NCI-H1105 treated with DMSO at 0.1 percent for 48 hours (cell line): ENCODE measurements around the gene IL20RB.
"Not testable (repeated sequence)": the region's sequence is repeated elsewhere in the genome, so short reads cannot be mapped to it uniquely, and the experiment has no call there.

Source experiments
- DNase-seq: peaks from one replicate; lab custom pipeline; 2025; lab: John Stamatoyannopoulos, UW

Gene IL20RB

DNA sequence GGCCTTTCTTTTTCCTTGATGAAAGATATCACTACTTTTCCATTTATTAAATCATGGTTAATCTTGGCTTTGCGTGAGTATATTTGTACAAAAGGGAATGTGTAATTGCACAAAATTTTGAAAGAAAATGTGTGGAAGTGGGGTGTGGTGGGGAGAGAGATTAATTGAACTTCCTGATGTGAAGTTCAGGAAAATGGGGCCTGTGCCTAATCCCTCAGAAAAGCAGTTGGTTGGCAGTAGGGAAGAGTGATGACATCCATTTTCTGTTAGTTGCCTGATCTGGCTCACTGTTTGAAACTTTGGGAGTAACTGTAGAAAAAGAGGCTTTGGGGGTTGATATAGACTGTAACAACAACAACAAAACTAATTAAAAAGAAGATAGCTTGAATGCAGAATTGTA lies 10.8 kb upstream of the IL20RB start:
- DNase-seq: no peak

DNA sequence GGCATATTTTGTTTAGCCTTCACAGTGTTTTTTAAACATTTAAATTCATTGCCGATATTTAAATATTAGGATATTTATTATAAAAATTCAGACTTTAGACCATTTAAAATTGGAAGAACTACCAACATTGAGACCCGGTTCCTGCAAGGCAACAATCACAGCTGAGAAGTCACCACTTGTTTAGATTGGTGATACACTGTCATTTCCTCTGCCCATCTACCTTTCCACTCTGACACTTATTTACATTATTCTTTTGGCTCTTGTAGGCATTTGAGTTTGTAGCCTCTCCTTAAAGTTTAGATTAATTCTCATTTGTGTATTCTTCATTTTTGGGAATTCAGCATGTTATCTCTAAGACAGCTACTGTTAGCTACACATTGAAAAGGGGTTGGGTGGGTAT lies 10.3 kb upstream of the IL20RB start:
- DNase-seq: no peak

DNA sequence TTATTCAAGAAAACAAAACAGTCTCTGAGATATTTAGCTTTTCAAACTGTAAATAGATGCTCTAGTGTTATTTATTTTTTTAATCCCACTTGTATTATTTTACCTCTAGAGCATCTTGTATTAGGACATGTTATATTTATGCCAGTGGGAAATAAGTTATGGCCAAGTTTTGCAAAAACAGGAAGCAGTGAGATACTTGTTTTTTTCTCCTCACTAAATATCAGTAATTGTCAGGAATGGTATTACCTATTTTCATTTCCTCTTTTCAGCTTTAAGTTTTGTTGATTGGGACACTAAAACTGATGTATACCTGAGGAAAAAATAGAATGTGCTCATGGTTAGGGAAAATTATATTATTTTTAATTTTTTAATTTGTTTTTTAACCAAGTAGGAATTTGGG lies 8.6 kb upstream of the IL20RB start:
- no peak for DNase-seq

DNA sequence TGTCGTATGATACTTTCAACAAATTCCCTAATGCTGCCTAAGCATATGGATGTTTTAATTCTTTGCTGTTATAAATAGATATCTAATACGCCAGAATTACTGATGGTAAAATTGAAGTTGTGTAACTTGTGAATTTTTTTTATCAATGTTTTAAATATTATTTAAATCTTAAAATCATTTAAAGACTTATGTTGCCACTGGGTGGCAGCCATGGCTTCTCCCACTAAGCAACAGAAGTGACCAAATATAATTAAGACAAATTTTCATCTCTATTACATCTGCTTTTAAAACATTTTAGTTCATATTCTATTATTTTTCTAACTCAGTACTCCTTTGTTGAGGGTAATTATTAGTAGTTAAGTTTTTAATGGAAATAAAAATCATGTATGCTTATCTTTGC lies 8.1 kb upstream of the IL20RB start:
- DNase-seq: no peak

DNA sequence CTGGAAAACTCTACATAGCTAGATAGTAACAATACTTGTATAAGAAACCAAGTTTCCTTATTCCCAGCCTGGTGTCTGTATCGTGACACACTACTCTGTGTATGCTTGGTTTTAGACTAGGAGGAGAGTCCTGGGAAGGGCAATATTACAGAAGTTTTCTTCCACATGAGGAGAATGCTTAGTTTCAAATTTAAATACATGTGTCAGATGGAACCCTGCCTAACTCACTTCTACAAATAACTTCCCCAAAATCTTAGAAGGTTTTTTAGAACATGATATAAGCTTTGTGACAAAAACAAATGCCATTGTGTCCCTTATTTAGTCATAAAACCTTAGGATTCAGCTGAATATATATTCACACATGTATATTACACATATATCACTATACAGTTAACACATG lies 7.2 kb upstream of the IL20RB start:
- no peak for DNase-seq

DNA sequence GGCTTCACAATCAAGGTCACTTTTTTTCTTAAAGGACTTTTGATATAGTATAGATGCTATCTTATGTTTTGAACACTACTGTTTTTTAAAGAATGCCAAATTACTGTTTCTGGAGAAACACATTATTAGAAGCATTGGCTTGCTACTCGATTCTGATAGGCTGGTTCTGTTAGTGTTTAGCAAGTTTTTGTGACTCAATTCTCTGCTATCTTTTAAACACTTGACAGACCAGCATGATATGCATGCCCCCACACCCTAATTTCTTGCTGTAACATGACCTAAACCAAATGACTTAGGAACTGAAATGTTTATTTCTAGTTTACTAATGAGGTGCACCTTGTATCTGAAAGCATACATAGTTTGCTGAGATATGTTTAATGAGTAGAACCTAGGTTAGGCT lies 5.5 kb upstream of the IL20RB start:
- no peak for DNase-seq

DNA sequence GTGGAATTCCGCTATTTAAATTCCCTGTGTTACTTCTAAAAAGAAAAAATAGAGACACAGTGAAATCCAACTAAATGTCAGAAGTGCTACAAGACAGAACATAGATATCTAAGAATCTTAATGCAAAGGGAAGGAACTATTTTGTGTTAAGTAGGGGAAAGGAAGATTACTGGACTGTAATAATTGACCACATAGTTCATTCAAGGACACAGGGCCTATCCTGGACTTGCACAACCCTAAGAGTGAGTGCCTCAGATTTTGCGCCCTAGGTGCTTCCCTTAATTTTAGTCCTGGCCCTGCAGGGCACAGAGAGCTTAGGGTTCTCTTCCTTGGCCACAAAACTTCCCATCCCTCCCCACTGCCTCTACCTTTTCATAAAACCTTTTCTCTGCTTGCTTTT lies 3.5 kb upstream of the IL20RB start:
- DNase-seq: no peak

DNA sequence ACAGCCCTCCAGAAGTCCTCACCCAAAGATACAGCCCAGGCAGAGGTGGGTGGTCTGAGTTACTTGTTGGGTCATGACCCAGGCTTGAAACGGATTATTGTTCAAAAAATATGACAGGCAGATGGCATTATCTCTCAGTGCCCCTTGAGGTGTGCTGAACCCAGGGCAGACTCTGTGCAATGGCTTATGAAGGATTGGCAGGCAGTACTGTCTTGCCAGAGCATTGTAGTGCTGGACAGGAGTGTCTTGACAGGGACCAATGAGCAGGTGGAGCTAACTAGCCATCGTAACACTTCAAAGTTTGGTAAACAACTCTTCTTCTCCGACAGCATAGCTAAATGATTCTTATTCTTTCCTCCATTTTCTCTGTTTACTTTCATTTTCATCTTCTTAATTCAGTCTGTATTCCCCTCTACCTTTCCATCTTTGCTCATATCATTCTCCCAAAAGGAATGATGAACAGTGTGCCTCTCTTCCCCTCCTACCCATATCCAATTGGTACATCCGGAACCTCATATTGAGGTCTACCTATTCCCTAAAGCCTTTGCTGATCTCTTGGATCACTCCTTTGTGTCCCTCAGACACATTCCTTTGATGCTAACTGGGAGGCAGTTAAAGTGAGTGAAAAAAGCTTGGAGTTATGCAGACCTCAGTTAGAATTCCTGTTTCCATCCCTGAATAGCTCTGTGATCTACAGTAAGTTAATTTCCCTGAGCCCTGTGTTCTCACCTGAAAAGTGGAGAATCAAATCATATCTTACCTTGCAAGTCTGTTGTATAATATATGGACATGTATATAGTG lies 2.6 kb upstream of the IL20RB start:
- DNase-seq: no peak

DNA sequence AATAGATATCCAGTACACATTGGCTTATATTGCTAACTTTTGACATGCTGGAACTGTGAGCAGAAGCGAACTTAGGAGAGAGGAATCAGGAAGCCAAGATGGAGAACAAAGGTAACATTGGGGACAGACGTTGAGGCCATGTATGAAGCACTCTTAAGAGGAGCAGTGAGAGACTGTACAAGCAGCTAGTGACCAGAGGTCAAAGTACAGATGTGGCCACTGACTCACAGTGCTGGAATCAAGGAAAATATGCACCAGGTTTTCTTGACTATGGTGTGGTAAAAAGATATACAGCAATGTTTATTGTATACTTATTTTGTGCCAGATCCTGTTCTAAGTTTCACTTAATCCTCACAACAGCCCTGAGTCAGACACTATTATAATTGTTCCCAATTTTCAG lies 2.0 kb upstream of the IL20RB start:
- no peak for DNase-seq

DNA sequence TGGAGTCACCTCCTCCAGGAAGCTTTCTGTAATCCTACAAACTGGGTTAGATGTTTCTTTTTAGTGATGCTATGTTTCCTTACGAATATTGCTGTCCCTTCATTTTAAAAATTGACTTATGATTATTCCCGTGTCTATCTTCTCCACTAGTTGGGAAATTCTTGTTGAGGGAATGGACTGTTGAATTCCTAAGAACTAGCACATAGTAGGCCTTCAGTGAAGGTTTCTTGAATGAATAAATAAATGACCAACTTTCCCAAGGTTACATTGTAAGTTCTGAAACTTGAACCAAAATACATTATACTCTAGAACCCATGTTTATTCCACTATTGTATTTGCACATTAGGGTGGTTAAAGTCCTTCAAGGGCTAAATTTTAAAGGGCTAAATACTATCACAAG lies 812 bp upstream of the IL20RB start:
- DNase-seq: no peak

DNA sequence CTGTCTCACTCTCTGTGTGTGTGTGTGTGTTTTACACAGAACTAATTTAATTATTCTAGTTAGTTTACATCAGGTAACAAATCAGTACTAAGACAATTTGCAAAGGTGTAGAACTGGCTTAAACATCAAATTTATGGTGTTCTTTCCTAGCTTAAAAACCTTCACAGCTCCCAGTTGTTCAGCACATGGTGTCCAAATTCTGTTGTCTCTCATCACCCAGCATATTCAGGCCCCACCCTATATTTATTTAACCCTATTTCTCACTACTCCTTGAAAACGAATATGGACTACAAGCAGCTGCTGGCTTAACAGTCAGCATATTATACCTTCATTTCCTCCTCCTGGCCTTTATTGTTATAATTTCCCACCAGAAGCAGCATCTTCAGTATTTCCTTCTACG lies 1.2 kb downstream of the IL20RB start:
- no peak for DNase-seq

DNA sequence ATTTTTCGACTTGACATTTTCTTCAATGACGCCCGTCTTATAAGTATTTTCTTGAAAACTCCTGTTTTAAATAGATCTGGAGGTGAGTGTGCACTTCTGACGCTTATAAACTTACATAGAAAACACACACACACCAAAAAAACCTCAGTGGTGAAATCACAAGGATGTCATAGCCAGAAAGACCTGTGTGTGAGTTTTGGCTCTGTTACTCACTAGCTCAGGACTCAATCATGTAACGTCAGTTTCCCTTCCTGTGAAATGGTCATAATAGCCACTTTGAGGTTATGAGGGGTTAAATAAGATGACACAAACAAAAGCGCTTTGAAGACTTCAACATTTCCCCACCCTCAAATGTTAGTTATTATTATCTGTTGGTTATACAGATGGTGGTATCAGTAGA lies 1.8 kb downstream of the IL20RB start:
- no peak for DNase-seq

DNA sequence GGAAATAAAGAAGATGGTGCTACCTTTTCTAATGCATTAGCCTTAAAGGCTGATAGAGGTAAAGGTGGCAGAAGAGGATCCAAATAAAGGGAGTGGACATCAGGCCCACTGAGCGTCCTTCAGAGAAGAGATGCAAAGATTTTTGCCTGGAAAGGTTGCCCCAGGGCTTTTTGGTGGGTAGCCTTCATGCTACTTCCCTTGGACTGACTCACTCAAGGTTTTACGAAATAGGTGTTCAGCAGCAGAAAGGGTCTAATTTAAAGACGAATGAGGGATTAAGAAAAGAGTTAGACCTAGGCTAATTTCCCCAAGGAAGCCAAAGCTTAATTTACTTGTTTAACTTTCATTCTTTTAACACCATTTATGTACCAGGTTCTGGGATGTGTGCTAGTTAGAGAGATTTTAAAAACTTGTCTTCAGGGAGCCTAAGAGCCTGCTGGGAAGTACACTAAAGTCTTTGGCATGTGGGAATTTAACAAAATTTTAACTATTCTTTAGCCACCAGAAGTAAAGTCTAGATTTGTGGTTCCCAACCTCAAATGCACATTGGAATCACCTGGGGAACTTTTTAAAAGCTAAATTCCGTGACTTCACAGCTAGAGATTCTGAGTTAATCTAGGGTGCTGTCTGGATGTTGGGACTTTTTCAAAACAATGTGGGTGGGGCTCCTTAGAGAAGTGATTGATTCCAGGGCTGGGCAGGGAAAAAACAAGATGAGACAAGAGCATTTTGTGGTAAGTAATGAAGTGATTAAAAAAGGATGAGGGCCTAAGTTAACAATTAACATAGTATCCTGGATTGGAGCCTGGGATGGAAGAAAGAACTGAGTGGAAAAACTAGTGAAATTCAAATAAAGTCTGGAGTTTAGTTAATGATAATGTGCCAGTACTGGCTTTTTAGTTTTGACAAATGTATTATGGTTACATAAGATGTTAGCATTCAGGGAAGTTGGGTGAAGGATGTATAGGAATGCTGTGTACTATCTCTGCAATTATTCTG lies 3.4 kb downstream of the IL20RB start:
- DNase-seq: no peak

DNA sequence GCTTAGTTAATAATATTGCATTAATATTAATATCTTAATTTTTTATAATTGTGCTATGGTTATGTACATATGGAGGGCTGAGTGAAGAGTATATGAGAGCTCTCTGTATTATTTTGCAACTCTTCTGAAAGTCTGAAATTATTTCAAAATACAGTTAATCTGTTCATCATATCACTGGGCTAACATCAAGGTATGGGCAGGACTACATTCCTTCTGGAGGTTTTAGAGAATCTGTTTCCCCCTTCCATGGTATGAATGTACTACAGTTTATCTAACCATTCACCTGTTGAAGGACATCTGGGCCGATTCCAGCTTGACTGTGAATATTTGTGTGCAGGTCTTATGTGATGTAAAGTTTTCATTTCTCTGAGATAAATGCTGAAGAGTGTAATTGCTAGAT lies 5.1 kb downstream of the IL20RB start:
- DNase-seq: no peak

DNA sequence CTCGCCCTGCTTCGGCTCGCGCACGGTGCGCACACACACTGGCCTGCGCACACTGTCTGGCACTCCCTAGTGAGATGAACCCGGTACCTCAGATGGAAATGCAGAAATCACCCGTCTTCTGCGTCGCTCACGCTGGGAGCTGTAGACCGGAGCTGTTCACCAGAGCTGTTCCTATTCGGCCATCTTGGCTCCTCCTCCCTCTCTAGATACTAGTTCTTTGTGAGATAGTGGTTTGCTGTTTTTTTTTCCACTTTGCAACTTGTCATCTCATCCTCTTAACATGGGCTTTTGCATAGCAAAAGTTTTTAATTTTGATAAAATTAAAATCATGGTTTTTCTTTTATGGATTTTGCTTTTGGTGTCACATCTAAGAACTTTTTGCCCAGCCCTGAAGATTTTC lies 11.8 kb downstream of the IL20RB start:
- not testable (repeated sequence) for DNase-seq

DNA sequence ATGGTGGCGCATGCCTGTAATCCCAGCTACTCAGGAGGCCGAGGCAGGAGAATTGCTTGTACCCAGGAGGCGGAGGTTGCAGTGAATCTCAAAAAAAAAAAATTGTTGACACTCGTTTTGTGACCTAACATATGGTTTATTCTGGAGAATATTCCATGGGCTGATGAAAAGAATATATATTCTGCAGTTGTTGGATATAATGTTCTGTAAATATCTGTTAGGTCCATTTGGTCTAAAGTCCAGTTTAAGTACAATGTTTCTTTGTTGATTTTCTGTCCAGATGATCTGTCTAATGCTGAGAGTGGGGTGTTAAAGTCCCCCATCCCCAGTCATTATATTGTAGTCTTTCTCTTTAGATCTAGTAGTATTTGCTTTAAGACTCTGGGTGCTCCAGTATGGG lies 15.6 kb downstream of the IL20RB start:
- DNase-seq: no peak

DNA sequence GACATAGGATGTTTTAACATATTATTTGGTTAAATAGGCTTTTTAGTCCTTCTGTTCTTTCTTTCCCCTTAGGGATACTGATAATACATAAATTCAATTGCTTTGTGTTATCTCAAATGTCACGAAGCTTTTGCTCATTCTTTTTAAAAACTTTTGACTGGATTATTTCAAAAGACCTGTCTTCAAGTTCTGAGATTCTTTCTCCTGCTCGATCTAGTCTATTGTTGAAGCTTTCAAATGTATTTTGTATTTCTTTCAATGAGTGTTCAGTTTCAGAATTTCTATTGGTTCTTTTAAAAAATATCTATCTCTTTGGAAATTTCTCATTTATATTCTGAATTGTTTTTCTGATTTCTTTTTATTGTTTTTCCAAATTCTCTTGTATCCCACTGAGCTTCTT lies 16.9 kb downstream of the IL20RB start:
- DNase-seq: no peak

DNA sequence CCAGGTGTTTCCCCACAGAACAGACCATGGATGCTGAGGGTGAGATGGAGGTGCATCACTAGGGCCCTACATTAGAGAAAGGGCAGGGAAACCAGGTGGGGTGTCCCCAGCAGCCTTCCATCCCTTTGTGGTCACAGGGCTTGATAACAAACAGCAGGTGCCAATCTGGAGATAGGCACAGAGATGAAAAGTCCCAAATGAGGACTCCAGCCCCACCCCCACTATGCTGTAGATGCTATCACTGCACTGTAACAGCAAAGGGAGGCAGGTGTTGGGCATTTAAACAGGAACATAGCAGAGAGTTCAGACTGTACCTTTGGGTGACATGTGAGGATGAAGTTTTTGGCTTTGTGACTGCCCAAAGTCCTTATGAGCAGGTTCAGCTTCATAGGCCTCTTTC lies 21.4 kb downstream of the IL20RB start:
- DNase-seq: no peak

DNA sequence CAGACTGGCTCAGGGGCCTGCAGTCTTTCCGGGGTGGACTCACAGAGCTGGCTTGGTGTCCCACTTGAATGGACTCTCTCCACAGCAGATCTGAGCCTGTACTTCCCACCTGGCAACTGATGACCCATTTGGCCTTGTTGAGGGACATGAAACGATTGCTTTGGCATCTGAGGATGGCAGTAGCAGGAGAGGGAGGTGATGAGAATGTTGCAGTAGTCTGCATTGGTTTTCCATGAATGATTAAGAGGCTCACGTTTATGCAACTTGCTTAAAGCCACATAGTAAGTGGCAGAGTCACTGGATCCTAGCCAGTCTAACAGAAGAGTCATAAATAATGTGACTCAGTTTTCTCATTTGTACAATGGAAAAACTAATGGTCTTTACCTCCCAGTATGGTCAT lies 21.9 kb downstream of the IL20RB start:
- DNase-seq: no peak

DNA sequence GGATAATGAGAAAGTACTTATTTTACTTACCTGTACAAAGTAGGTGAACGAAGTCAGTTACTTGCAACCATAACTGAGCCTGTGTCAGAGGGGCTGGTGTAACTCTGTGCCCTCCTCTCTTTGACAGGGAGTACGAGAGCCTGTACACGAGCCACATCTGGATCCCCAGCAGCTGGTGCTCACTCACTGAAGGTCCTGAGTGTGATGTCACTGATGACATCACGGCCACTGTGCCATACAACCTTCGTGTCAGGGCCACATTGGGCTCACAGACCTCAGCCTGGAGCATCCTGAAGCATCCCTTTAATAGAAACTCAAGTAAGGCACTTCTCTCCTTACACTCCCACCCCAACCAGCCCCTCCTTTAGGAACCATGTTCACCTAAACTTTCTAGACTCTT lies 24.2 kb downstream of the IL20RB start:
- no peak for DNase-seq

DNA sequence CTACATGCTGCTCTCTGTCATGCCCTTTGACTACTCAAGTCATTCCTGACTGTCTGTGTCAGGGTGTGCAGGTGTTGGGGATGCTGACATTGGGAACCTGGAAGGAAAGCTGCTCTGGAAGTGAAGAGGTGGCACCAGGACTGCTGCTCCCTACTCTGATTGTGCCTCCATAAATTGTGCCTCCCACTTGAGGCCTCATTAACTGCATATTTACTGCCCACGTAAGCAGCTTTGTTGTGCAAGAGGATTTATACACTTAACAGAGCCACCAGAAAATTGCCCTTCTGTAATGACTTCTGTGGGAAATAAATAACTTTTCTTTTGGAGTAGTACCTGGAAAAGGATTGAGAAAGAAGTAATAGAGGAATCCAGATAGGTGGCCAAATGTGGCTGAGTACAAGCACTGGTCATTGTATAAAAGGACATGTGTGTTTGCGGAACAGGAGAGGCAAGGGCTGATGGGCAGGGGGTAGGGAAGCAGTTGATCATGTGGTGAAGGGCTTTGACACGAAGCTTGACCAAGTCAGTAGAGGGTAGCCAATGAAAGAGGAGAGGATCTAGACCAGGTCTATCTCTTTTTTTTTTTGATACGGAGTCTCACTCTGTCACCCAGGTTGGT lies 24.8 kb downstream of the IL20RB start:
- peak; percentile 30 for DNase-seq

DNA sequence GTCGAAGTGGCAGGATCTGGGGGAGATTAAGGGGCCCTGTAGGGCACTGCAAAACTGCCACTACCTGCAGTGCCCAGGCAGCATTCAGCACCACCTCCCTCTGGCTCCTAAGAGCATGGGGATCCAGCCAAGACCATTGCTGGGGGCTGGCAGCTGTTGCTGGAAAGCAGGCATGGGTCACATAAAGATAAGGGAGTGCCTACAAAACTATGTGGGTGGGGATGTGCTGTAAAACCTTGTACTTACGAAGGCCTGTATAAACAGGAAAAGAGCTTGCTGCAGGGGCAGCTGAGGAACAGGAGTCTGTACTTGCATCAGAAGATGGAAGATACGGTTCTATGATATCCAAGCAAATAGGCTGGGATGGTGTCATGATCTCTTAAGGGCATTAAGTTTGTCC lies 27.1 kb downstream of the IL20RB start:
- no peak for DNase-seq
